ENCODE data around the gene BBS10. TPM values are rescaled to one million over a fixed set of nuclear protein-coding genes. Genes with fewer than 3 reads are reported as not detected.

The BBS10 gene
- total and polyA plus RNA-seq, 2 of the 4 experiments (the other 2 are of a cell fraction): 4.9 to 10.0 TPM

GRCh38 chr12:76375939-76376338 lies 27.7 kb upstream of the BBS10 start:
- no peak overlapping the region for H2AFZ ChIP-seq (replicated peaks; ENCODE audit: low read length, poor library complexity)
- H3K27ac ChIP-seq (ENCODE audit: insufficient read depth, low read length): no peak overlapping the region

More at GRCh38 chr12:76375939-76376338, 27.7 kb upstream of the BBS10 start:
- dilution Hi-C loops (cut with HindIII; ENCODE audit: low sequenced_read_pairs, unreplicated experiment) (no loop called here), in situ Hi-C loops (cut with MboI; ENCODE audit: low sequenced_read_pairs) (no loop called here), intact Hi-C loops (cut with micrococcal nuclease) (no loop called here)
- no peaks in the 10 kb centered on the region for H3K27me3 ChIP-seq (ENCODE audit: control insufficient read depth, insufficient read depth, low read length)
- ATAC-seq (ENCODE audit: low read depth): peak; percentile 44
- H3K4me2 ChIP-seq (ENCODE audit: low read depth, low read length): no peak overlapping the region
- H4K5ac ChIP-seq (ENCODE audit: low read depth, low read length): no peak overlapping the region
- no peak overlapping the region for H2BK15ac ChIP-seq (ENCODE audit: low read depth, low read length)
- H4K20me1 ChIP-seq (ENCODE audit: insufficient read depth, low read length): peaks cover 3% of the 10 kb centered on the region; the same call in 1 of the 2 replicates
- H2AK9ac ChIP-seq (replicated peaks; ENCODE audit: low read depth, low read length, poor library complexity): no peak overlapping the region
- no peak overlapping the region for H3K4me3 ChIP-seq (ENCODE audit: insufficient read depth, low read depth, low read length)
- no peak overlapping the region for H3K56ac ChIP-seq (ENCODE audit: extremely low read depth, insufficient read depth, low read length)
- peaks cover 0 to 4% of the 10 kb centered on the region in 2 experiments; a peak in 1 of 4 replicates for H3K79me1 ChIP-seq (ENCODE audit: low read depth in 1 of 2, low read length in 2 of 2)
- DNase-seq: peak; percentile 2
- H2BK120ac ChIP-seq (ENCODE audit: low read depth, low read length): no peak overlapping the region
- CTCF ChIA-PET: interaction anchor here (0.6 kb wide), 1 partner anchor 80 kb away, joined by 3 read pairs; no protein-coding TSS in a partner anchor
- H2BK20ac ChIP-seq (ENCODE audit: low read depth, low read length): no peak overlapping the region
- no peak overlapping the region for H2AK5ac ChIP-seq (ENCODE audit: low read depth, low read length)
- H3K4me1 ChIP-seq (ENCODE audit: control insufficient read depth, insufficient read depth, low read length): peaks cover 3% of the 10 kb centered on the region; the same call in 1 of the 2 replicates
- no peak overlapping the region for H3K9ac ChIP-seq (ENCODE audit: low read depth, low read length)
- BruUV-seq (replicated peaks): no TSS peak
- TF ChIP-seq MAZ (IDR thresholded peaks at IDR 0.05; ENCODE audit: borderline replicate concordance, low read depth, low read length) (no peak), SMC3 (IDR thresholded peaks at IDR 0.05; ENCODE audit: low read depth, low read length) (no peak), RFX5 (IDR thresholded peaks at IDR 0.05; ENCODE audit: low read depth, low read length) (no peak), RAD21 (IDR thresholded peaks at IDR 0.05; ENCODE audit: low read length) (no peak), NFE2L2 (IDR thresholded peaks at IDR 0.05; ENCODE audit: low read depth, low read length) (no peak), FOS (IDR thresholded peaks at IDR 0.05; ENCODE audit: low read depth, low read length) (no peak), USF2 (IDR thresholded peaks at IDR 0.05; ENCODE audit: low read depth, low read length) (no peak)
- no peak overlapping the region for H4K8ac ChIP-seq (ENCODE audit: low read depth in 2 of 2, low read length in 2 of 2)
- H4K91ac ChIP-seq (ENCODE audit: insufficient read depth, low read depth, low read length): no peak overlapping the region
- H3K9me1 ChIP-seq (ENCODE audit: insufficient read depth, low read length): peaks cover 7% of the 10 kb centered on the region
- no peak overlapping the region for H3K18ac ChIP-seq (ENCODE audit: low read depth, low read length)
- POLR2A ChIA-PET (ENCODE audit: unreplicated experiment): no interaction called here
- no peak overlapping the region for H3K23ac ChIP-seq (ENCODE audit: low read depth, low read length)
- no peak overlapping the region for H2BK5ac ChIP-seq (ENCODE audit: low read depth, low read length, poor library complexity, severe bottlenecking)
- peaks cover 11% of the 10 kb centered on the region for H3K36me3 ChIP-seq (ENCODE audit: control insufficient read depth, insufficient read depth, low read length)
- no peak overlapping the region for H3K14ac ChIP-seq (replicated peaks; ENCODE audit: low read depth, low read length)
- H3K9me3 ChIP-seq (ENCODE audit: control insufficient read depth, insufficient read depth, low read length): no peaks in the 10 kb centered on the region
- no peak overlapping the region for H3K4ac ChIP-seq (ENCODE audit: low read depth, low read length)
